GM12892 (cell line): ENCODE measurements around the gene SOX21.
"Not testable (repeated sequence)": the region's sequence is repeated elsewhere in the genome, so short reads cannot be mapped to it uniquely, and the experiment has no call there.

Source experiments
- POLR2A ChIP-seq: IDR thresholded peaks from 2 replicates; pipeline ENCODE4 v1.6.1; 2011; ENCODE audit warnings: low read depth, low read length, control low read depth
- POLR2AphosphoS5 ChIP-seq: IDR thresholded peaks from 2 replicates; pipeline ENCODE4 v1.6.1; 2011; ENCODE audit warnings: low read depth, low read length, control low read depth
- TAF1 ChIP-seq: IDR thresholded peaks from 2 replicates; pipeline ENCODE4 v1.6.1; 2011; ENCODE audit warnings: low read depth, mild to moderate bottlenecking, control low read depth, low read length, borderline replicate concordance

GRCh38 chr13:94718697-94719096 is 6.4 kb upstream of the SOX21 start:
- not testable (repeated sequence) for TF ChIP-seq POLR2A, POLR2AphosphoS5, TAF1
